Measurements from ENCODE around the gene NSUN3.

Gene NSUN3

DNA sequence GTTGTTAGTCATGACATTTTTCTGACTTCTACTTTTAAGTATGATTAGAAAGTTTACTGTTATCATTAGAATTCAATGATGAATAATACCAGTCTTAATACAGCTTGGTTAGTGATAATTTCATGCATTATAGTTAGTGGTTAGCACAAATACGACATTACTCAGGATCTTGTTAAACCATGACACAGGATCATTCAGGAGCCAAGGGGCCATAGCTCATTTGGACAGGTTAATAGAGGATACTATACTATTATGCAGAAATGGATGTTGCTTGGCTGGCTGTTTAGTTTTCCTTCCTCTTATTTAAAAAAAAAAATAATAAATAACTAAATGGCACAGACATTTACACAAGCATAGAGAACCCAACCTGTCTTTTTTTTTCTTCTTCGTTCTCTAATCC, 55.5 kb downstream of the NSUN3 start:
- DNase-seq (ENCODE audit: low read depth in 1 of 2, low spot score in 1 of 2): no peak

DNA sequence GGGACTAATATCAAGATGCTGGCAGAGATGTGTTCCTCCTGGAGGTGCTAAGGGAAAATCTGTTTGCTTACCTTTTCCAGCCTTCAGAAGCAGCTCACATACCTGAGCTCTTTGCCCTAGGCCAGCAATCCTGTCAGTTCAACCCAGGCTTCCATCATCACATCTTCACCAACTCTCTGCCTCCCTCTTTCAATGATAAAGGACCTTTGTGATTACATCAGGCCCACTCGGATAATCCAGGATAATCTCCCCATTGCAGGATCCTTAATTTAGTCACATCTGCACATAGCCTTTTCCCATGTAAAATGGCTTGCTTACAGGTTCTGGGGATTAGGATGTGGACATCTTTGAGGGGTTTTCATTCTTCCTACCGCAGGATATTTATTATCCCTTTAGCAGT, 58.3 kb downstream of the NSUN3 start:
- DNase-seq (ENCODE audit: low read depth in 1 of 2, low spot score in 1 of 2): no peak

DNA sequence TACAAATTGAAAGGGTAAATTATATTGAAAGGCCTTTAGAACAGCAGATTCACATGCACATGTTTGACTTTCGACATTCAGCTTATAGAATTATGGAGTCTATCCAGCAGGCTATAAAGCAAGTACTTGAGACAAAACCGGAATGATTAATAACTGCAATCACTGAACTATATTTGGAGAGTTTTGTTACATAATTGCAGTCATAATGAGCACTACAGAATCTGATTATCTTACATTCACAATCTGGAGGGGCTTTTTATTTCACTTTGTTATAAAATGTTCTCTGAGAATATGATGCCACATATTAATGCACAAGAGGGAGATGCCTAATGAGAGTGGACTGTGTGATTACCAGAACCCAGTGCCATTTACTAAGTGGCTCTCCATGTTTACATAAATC, 64.3 kb downstream of the NSUN3 start:
- no peak for DNase-seq (ENCODE audit: low read depth in 1 of 2, low spot score in 1 of 2)

DNA sequence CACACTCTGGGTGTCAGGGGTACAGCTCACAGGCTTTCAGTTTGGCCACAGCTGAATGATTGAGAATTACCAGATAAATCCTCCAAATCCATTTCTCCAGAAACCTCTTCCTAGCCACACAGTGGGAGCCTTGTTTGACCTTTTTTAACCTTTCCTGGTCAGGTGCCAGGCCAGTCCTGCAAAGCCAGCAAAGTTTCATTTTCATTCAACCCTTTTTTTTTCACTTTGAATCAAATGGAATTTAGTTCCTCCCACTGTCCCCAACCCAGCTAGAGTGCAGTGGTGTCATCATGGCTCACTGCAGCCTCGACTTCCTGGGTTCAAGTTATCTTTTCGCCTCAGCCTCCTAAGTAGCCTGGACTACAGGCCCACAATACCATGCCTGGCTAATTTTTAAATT, 67.8 kb downstream of the NSUN3 start:
- no peak for DNase-seq (ENCODE audit: low read depth in 1 of 2, low spot score in 1 of 2)

DNA sequence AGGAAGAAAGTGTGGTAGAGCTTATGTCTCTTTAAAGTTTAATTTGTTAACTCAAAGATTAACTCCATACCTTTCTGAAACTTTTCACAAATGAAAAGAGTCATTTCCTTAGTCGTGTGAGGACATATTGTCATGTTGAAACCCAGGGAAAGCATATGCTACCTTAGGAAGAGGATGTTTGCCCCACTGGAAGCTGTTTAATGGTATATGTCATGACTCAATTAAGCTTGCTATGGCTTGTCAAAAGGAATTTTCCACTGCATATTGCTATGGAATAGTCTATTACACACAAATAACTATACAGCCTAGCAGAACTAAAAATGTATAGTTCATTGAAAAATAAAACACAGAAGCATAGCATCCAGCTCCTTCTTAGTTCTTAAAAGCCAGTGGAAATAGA, 69.9 kb downstream of the NSUN3 start:
- no peak for DNase-seq (ENCODE audit: low read depth in 1 of 2, low spot score in 1 of 2)

DNA sequence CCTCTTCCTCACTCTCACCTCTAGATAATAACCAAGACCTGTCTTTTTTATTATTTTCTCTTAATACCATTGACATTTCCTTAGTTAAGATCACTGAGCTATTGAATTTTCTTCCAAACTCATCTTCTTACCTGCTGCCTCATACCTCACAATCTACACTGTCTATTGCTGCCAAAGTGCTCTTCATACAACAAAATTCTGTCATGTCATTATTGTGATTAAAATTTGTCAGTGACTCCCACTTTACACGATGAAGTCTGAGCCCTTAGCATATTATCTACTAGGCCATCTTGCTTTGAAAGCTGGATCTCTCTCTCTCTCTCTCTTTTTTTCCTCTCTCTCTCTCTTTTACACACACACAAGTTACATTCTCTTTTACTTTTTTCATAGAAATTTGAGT, 73.3 kb downstream of the NSUN3 start:
- no peak for DNase-seq (ENCODE audit: low read depth in 1 of 2, low spot score in 1 of 2)

DNA sequence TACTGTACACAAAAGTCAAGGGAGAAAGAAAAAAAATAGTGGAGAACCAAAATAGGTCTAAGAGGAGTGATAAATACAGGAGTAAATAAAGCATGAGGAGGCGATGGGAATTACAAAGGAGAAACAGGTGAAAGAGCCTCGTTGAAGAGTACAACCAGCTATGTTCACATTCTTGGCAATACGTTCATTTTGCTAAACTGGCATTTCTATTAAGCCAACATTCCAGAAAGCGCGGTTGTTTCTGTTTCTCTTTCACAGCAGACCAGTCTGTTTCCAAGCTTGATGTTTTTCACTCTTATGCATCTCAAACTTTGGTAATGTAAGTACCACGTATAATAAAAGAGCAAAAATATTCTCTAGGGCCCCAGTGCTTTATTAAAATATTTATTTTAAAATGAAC, 74.5 kb downstream of the NSUN3 start:
- no peak for DNase-seq (ENCODE audit: low read depth in 1 of 2, low spot score in 1 of 2)

DNA sequence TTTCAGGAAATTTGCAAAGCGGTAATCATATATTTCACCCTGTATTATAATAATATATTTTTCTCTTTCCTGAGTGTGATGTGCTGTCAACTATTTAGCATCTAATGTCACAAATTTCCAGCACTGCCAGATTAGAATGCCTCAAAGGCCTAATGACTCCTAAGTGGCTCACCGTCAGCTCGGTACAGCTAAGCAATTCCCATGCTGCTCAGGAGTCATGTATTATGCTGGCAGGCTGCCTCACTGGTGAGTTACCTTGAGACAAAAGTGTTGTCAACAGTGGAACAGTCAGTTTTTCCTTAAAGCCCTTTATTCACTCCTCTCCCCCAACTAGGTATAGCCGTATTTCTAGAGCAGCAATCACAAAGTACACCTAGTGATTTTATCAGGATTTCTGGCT, 83.6 kb downstream of the NSUN3 start:
- no peak for DNase-seq (ENCODE audit: low read depth in 1 of 2, low spot score in 1 of 2)

DNA sequence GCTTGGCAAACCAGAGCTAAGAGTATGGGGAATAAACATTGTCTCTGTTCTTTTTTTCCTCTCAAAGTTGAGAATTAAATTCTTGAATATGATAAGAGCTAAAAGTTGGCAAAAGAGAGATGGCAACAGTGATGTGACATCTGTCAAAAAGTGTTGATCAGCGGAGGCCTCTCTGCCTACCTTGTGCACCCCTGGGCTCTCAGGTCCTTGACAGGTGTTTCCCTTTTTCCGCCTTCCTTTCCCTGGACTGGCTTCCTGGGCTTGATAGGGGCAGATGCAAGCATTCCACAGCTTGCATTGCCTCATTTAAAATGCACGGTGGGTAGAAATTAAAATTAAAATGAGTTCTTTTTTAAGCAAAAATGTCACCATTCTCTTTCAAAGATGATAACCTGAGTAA, 84.2 kb downstream of the NSUN3 start:
- DNase-seq (ENCODE audit: low read depth in 1 of 2, low spot score in 1 of 2): no peak

DNA sequence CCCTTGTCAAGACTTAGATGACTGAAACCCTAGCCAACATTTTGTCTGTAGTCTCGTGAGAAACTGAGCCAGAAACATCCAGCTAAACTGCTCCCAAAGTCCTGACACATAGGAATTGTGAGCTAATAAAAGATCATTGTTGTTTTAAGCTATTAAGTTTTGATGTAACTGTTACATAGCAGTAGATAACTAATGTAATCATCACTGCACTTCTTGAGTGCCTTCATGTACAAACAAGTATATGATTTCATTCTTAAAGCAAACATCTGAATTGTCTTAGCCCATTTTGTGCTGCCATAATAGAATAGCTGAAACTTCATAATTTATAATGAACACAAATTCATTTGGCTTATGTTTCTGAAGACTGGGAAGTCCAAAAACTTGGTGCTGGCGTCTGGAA, 87.3 kb downstream of the NSUN3 start:
- no peak for DNase-seq (ENCODE audit: low read depth in 1 of 2, low spot score in 1 of 2)

DNA sequence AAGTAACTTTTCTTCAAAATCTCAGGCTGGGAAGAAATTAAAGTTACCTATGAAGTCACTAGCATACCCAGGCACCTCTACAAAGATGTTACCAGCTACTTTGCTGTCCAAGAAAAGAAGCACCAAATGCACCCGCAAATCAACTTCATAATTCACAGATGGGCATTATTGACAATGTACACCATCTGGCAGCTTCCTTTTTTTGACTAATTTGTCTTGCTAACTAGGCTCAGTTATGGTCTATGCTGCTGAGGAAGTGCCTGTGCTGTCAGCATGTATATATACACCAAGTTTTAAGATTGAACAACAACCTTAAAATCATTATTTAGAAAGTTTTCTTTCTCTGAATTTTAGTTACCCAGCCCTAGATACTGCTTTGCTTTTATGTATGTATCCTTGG, 93.8 kb downstream of the NSUN3 start:
- DNase-seq (ENCODE audit: low read depth in 1 of 2, low spot score in 1 of 2): no peak

DNA sequence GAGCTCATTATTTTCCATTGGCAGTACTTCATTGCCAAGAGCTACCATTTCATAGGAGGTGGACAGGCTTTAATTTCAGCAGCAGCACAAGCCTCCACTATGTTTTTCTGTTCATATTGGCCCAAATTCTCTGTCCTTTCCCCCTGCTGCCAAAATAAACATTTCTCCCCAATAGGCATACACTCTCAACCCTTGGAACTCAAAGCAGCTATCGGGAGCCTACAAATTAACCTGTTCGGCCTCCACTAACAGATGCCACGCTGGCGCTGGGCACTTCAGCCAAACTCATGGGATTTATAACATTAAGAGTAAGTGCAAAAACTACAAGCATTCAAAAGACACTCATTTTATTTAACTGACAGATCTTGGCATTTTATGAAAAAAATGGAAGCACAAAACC, 95.7 kb downstream of the NSUN3 start:
- DNase-seq (ENCODE audit: low read depth in 1 of 2, low spot score in 1 of 2): no peak

DNA sequence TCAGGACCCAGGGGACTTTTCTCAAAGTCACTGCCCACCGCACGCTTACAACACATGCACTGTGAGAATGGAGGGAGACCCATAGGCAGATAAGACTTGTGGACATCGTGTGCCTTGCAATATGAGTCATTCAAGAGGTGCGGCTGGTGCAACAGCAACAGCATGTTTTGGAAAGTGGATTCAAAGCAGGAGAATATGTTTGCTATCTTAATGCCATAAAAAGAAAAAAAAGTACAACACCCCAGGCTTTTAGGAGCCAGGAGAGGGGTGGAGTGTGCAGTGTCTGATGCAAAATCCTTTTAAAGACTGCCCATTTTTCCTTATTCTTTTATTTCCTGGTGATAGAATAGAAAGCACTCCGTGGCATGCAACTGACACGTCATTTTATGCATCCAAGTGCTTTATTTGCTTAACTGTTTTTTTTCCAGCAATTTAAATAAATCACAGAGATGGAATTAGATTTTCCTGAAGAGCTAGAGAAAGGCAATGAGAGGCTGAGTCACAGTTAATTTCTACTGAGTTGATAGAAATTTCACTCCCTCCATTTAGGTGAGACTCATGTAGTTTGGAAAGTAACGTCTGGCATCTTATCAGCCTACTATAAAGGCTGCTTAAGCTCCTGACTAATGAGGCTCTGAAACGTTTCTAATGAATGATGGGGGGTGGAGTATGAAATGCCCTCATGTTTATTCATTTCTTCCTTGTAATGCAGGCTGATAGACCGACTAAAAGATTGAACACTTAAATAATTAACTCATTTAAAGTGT, 96.4 kb downstream of the NSUN3 start:
- no peak for DNase-seq (ENCODE audit: low read depth in 1 of 2, low spot score in 1 of 2)

DNA sequence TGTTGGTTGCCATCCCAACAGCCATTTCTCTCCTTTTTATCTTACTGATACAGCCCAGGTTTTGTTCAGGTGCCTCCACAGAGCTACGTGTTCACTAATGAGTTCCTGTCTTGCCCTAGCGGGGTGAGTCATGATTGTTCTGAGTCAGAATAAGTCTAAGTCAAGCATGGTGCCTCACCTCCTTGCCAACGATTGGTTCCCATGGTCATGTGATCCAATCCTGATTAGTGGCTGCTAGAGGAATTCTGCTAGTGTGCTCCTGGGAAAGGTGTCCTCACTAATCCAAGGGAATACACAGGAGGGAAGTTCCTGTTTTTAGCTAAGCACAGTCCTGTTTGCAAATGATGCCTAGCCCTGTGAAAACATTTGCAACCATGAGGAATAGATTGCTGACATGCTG, 99.8 kb downstream of the NSUN3 start:
- no peak for DNase-seq (ENCODE audit: low read depth in 1 of 2, low spot score in 1 of 2)

DNA sequence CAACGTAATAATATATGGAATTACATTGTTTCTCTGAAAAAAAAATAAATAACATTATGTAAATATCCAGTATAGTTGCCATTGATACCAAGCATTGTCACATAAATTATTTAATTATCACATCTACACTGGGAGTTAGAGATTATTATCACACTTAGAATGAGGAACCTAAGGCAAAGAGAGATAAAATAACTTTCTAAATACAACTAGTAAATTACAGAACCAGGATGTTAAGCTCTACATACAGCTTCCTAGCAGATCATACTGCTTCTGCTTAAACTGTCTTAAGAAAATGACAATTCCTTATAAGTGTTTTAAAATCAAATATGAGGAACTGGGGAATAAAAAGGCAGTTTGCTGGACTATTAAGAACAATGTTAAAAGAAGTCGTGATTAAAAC, 104.5 kb downstream of the NSUN3 start:
- no peak for DNase-seq (ENCODE audit: low read depth in 1 of 2, low spot score in 1 of 2)

DNA sequence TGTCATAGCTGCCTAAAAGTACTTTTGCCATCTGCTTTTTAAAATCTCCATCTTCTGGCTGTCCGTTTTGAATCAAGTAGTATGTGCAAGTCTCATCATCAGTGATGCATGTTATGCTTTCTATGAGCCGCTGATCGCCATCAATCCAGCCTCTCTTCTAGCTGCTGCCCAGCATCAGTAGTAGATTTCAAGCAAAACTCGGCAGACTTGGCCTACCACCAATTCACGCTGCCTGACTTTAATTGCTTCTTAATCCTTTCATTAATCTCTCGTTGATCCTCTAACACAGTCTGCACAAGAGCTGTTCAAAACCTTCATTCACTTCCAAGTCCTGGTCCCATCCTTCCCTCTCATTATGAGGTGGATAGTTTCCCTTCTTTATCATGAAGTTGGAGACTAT, 104.9 kb downstream of the NSUN3 start:
- DNase-seq (ENCODE audit: low read depth in 1 of 2, low spot score in 1 of 2): no peak

DNA sequence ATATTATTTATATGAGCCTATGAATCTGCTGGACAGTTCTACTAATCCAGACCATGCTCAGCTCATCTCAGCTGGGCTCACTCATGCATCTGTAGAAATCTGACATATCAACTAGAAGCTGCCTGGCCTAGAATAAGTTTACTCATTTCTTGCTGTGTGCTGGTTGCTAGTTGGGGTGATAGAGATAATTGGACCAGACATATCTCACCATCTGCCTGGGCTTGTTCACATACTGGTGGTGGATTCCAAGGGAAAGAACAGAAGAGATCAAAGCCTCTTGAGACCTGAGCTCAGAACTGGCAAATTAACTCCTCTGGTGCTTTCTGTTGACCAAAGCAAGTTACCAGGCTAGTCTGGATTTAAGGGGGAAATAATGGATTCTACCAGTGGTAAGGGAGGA, 109.1 kb downstream of the NSUN3 start:
- no peak for DNase-seq (ENCODE audit: low read depth in 1 of 2, low spot score in 1 of 2)

DNA sequence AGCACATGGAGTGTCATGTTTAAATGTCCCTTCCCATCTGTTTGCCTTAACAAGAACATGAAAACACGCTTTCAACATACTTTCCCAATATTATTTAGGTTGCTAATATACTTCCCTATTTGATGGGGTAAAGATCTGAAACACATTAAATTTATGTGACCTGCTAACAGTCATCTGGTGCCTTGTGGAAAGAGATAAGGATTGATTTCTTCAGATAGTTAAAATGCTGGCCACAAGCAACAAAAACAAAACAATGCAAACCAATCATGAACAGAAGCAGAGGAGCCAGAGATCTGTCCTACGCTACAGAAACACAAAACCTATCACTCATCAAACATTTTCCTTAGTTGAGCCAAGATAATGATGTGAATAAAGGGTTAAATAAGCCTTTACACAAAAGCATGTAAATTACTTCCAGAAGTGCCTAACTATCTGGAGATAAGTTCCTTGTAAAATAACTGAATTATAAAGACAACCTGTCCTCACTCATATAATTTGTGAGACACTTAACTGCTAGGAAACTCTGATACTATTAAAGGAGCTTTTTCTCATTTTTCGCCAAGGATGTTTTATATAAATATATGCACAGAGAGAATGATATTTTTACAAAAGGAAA, 109.9 kb downstream of the NSUN3 start:
- DNase-seq (ENCODE audit: low read depth in 1 of 2, low spot score in 1 of 2): no peak

DNA sequence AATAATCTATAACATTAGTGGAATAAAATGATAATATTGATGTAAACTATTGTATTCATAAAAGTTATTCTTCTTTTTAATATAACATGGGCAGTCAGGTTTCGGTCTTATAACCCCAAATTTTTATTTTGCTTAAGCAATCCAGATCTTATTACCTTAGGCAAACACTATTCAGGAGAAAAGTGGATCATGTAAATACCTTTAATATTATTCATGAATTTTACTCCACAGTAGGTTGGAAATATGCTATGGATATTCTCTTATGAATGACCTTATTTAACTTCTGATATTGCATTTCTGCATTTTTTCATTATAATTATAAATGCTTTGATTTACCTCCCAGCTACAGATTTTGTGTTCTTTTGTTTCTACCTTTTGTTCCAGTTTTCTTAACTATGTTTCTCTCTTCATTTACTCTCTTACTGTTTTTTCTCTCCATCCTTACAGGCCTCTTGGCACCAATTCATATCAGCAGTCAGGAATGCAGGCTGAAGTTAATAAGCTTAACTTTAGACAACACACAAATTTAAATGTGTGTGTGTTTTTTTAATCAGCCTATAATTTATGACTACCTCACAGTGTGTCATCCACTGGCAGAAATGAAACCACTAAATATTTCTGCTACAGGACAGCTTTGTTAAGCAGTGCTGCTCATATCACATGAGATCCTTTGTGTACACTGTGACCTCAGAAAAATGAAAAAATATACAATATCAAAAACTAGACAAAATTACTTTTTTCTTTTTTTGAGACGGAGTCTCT, 111.0 kb downstream of the NSUN3 start:
- no peak for DNase-seq (ENCODE audit: low read depth in 1 of 2, low spot score in 1 of 2)

DNA sequence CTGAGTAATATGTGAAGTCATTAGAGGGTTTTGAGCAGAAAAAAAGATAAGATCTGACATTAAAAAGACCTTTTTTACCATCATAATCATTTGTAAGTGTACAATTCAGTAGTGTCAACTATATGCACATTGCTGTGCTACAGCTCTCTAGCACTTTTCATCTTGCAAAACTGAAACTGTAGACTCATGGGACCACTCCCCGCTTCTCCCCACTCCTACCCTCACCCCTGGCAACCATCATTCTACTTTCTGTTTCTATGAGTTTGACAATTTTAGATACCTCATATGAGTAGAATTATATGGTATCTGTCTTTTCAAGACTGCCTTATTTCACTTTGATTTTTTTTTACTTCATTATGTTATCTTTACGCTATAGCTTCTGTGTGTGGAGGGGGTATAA, 112.8 kb downstream of the NSUN3 start:
- no peak for DNase-seq (ENCODE audit: low read depth in 1 of 2, low spot score in 1 of 2)

DNA sequence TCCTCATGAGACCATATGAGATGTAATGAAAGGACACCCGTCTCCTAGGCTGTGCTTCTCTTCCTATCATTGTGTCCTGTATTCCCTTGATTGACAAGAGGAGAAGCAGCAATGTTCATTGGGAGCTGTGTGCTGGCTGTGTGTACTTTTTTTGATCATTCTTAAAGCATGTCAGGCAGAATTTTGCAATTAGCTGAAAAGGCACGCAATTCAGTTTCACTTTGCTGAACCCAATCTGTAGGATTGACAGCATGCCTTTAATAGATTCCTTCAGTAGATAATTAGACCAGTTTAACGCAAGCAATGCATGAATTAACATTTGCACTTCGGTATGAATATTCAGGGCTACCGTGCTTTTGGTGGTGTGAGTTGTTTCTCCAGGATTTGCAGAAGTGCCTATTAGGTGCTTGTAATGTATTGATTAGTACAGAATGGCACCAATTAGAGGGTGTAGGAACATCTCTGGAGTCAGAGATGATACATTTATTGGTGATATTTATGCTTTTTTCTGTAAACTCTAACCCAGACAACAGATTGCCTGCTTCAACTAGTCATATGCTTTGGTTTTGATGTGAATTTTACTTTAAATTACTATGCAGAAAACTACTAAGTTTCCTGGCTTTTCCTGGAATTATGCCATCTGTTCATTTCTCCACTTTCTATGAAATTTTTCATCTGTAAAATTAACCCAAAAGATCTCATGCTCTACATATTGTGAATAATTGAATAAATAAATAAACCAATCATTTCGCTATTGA, 114.3 kb downstream of the NSUN3 start:
- DNase-seq (ENCODE audit: low read depth in 1 of 2, low spot score in 1 of 2): no peak
